GM15510 (cell line): ENCODE measurements around the gene TCF12.

ENCODE experiments used
- POLR2A ChIP-seq: IDR thresholded peaks from 3 replicates; pipeline ENCODE4 v1.6.1; 2011; ENCODE audit warnings: borderline replicate concordance; ENCODE audit not compliant: insufficient read length; ENCODE audit errors: extremely low read depth

TCF12 gene

DNA sequence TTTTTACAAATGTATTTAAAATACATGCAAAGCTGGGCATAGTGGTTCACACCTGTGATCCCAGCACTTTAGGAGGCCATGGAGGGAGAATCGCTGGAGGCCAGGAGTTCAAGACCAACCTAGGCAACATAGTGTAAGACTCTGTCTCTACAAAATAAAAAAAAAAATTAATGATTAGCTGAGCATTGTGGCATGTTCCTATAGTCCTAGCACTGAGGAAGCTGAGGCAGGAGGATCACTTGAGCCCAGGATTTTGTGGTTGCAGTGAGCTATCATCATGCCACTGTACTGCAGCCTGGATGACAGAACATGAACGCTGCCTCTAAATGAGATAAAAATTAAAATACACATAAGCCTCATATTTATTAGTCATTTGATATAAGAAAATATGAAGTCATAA, 142.8 kb downstream of the TCF12 start:
- TF ChIP-seq POLR2A = no peak

DNA sequence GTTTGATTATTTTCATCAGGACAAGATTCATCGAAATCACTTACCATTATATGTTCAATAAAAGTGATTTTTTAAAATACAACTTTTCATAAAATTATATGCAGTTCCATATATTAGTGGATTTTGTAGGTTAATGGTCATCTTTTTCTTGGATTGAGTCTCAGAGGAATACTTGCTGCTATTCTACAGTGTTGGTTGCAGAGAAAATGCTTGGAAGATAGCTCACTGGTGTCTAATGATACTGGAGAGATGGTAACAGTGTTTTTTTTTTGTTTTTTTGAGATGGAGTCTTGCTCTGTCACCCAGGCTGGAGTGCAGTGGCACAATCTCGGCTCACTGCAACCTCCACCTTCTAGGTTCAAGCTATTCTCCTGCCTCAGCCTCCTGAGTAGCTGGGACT, 143.3 kb downstream of the TCF12 start:
- TF ChIP-seq POLR2A = no peak

DNA sequence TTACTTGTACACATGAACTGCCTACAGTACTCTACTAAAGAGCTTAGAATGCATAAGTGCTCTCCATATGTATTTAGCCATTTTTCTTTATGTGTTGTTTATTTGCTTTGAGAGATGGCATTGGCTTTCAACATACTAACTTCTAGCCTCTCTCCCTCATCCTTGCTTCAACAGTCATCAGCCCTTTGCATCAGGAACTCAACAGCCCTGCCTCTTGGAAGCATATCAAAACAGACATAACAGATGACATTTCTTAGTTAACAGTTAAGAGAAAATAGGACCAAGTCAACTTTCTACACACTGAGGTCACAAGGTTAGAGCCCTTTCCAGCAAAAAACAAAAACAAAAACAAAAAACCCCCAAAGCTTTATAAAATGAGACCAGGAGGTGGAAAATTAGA, 145.6 kb downstream of the TCF12 start:
- no peak for TF ChIP-seq POLR2A

DNA sequence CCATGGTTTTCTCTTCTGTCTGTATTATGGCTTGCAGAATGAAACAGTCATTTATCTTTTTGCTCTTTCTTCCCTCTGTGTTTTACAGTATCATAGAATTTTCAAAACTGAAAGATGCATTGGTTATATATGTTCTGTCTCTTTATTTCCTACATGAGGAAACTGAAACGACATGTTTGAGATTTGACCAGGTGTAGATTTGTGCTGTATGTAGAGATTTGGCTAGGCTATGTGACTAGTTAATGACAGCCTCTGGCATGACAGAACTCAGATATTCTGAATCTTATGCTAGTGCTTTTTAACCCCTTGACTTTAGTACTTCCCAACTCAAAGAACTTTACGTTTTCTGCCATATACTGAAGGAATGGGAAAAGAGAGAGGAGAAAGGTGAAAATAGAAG, 151.0 kb downstream of the TCF12 start:
- no peak for TF ChIP-seq POLR2A

DNA sequence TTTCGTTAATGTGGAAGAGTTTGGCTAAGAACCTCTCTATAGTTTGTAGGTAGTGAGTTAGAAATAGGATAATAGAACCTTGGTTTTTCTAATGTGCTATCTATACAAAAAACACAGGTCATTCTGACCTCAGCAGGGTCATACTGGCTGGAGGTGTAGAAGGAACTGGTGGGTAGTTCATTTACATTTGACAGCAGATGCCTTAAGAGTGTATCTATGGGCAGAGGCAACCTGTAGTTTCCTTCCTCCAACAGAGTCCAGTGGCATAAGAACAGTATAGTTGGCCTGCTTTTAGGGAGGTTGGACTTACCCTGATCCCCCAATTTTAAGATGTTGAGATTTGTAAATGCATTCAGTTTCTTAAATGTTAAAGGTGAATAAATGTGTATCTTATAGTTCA, 152.2 kb downstream of the TCF12 start:
- no peak for TF ChIP-seq POLR2A

DNA sequence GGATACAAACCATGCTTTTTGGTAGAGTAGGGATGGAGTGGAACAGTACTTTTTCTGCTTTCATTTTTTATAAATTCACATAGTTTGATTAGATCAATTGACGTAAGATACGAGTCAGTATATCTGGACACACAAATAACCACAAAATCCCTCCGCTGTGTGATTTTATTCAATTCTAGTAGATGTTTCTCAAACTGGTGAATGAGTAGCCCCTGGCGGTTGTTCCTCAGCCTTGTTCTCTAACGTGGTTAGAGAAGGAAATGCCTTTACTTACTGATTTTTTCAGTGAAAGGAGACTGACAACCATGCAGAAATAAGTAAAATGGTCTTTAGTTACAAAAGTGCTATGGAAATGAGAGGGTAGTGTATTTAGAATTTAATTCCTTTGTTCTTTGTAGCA, 161.0 kb downstream of the TCF12 start:
- no peak for TF ChIP-seq POLR2A

DNA sequence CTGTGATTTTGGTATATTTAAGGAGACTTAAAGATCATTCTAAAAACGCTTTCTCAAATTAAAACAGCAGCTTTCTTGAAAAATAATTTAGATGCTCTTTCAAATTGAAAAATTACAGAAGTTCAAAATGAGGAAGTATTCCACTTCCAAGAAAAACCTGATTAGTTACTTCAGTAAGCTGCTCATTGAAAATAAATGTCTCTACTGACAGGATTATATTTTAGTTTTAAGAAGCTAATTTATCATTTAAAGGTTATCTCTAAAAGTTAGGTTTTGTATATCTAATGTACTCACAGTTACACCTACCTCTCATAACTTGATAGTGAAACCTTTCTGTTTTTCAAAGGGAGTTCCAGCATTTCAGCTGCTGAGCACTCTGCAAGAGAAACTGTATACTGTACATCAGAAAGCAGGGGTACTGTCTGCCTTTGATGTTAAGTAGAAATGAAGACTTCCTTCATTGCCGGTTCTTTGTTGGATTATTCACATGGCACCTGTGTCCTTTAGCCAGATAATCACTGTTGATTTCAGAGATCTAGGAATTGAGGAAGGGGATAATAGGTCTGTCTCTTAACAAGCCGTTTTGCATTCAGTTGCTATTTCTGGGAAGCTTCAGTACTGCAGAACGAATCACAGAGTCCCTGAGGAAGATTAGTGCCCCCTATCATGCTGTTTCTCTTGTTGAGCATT, 161.6 kb downstream of the TCF12 start:
- no peak for TF ChIP-seq POLR2A

DNA sequence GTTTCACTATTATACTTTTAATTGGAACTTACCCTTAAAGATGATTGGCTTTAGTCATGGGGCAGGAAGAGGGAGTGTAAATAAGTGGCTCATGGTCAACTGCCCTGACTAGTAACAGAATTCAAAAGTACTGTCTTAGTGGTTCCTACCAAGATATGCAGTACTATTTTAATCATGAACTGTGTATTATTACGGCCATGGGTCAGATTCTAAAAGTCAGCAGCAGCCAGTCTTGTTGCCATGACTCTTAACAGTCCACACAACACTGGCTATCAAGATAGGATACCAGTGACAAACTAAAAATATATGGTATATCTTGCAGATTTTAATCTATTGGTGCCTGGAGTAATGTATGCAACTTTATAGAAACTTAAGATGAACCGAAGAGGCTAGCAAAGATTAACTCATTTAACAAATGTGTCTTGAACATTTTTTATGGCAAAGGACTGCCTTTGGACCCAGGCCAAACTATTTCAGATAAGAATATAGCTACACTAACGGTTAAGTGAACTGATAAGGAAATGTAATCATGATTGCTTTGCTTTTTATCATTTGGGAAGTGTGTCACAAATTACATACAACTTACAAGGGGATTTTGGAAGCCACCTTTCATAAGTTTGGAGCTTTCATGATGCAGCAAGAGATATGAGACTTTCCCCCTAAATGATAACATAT, 163.7 kb downstream of the TCF12 start:
- no peak for TF ChIP-seq POLR2A

DNA sequence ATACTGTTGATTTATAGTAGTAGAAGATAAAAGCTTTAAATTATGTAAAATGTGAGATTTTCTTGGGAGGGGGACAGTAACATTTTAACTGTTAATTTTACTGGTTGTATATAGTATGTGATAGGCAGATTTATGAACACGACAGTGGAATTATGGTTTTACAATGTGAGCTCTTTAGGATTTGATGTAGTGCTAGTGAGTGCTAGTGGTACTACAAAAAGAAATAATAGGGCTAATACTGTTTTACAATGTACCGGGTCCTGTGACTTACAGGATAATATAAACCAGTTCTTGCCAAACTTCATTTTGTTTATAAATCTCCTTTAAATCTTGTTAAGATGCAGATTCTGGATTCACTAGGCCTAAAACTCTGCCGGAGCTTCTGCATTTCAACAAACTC, 165.7 kb downstream of the TCF12 start:
- no peak for TF ChIP-seq POLR2A

DNA sequence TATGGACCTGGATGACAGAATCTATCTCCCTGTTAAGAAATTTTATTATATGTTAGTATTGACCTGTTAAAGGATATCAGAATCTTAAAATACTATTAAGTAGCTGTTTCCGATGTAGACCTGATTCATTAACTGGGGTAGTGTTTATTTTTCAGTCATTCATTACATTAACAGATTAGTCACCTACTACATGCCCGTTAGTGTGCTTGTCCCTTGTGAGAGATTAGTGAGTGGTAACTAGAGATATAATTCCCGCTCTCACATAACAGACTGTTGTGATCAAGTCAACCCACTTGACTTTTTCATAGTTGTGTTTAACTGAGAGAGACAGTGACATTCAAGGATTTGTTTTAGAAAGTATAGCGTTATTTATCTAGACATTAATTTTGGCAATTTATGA, 166.8 kb downstream of the TCF12 start:
- TF ChIP-seq POLR2A = no peak

DNA sequence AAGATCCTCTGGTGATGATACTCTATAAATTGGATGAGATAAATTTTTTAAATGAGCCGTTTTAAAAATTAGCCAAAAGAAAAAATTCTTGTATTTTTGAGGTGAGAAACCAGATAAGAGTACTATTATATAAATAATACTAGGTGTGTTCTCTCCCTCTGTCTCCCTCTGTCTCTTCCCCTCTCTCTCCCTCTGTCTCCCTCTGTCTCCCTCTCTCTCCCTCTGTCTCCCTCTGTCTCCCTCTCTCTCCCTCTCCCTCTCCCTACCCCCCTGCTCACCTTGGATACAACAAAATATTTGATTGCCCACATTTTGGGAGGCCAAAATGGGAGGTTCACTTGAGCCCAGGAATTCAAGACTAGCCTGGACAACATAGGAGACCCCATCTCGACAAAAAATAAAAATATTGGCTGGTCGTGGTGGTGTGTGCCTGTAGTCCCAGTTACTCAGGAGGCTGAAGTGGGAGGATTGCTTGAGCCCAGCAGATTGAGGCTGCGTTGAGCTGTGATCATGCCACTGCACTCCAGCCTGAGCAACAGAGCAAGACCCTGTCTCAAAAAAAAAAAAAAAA, 168.5 kb downstream of the TCF12 start:
- no peak for TF ChIP-seq POLR2A

DNA sequence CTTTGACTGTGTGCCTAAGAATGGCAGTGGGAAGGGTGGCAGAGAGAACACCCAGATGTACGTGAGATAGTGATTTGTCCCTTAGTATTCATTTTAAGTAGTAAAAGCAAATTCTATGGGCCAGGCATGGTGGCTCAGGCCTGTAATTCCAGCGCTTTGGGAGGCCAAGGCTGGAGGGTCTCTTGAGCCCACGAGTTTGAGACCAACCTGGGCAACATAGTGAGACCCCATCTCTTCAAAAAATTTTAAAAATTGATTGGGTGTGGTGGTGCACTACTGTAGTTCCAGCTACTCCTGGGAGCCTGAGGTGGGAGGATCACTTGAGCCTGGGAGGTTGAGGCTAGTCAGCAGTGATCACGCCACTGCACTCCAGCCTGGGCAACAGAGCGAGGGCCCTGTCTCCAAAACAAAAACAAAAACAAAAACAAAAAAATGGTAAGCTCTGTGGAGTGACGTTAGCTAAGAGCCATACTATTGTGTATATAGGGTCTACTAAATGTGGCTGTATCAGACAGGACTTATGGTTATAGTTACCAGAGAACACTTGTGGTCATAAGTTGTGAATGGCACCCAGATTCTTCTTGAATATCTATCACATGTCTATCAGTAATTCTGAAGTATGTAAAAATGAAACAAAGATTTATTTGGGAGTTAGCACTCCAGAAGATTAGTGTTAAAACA, 171.5 kb downstream of the TCF12 start:
- no peak for TF ChIP-seq POLR2A

DNA sequence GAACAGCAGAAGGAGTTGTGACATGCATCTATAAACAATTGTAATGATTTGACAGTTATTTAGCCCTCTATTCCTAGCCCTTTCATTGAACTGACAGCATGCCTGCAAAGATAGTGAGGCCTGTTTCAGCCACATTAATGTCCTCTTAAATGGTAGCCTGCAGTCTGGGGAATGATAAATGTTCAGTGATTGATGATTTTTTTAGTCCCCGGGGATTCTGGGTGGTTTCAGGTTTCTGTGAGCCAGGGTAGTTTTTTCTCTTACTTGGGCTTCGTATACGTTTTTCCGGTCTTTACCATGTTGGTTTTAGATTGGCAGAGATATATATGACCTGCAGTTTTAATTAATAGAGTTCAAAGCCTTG, 172.0 kb downstream of the TCF12 start:
- no peak for TF ChIP-seq POLR2A

DNA sequence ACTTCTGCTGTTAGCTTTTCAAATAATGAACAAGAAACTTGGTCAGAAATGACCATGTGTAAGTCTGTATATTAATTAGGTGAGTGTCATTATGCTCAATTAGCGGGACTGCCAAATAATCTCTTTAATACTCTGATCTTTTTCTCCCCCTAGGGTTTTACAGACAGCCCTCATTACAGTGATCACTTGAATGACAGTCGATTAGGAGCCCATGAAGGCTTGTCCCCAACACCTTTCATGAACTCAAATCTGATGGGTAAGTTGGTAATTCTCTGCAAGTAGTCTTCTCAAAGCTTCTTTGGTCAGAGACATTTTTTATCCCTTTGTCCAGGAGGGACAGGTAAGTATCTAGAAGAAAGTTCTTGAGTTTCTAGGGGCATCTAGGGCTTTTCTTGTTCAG, 173.2 kb downstream of the TCF12 start:
- no peak for TF ChIP-seq POLR2A

DNA sequence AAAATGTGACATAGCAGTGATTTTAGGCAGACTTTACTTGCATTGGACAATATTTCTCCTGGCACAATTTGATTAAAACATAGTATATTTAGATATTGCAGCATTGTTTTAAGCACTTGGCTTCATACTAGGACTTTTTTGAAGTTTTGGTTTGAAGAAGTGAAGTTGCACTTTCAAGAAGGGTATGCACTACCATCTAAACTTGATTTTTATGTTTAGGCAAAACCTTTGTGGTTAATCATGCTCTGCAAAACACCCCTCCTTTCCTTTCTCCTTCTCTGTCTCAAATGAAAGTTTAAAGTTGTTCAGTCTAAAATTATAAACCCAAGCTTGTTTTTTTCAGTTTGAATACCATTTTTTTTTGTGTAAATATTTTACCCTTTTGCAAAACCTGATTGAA, 173.8 kb downstream of the TCF12 start:
- no peak for TF ChIP-seq POLR2A

DNA sequence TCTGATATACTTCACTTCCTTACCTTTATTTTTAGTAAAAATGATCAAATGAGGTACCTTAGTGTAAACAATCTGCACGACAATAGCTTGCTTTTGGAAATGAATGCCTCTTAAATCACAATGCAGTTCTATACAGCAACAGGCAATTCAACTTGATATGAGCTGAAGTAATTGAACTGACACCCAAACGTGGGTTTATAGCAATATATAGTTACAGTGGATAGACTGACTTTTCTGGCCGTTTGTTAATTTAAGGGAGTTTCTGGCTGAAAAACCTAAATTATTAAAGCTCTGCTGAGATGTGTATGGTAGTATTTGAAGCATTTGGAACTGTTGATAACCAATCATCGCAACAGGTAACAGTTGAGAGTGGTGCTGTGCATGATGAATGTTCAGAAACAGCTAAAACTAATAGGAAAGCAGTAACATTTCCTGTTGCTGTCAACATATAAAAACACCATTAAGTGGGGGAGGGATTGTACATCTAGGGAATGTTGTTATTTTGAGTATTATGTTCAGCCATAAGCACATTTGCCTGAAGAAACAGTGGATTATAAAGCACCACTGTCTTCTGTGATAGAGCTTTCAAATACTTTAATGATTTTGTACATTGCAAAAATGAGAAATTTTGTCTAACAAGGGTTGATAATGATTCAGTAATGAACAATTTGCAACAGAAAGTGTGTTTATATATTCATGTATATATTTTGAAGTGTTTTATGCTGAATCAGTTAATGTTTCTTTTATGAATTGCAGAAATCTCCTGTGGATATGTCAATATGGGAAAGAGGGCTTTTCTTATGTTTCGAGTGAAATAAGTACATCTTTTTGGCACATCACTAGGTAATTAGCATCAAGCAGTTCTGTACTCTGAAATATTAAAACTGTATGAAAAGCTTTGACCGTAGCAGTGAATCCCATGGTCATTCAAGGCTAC, 176.1 kb downstream of the TCF12 start:
- no peak for TF ChIP-seq POLR2A

DNA sequence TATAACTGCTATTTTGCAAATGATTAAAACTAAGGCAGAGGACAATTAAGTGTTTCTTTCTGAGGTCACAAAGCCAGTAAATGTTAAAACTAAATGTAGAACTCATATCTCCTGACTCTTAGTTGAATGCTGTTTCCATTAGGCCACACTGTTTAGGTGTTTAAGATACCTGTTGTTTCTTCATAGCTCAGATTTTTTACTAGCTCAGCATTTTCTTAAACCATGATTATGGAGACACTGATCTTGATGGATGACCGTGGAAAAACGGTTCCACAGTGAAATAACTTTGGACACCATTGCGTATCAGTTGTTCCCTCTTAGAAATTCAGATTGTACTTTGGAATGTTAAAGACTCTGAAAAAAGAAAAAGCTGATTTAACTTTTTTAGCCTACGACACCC, 177.5 kb downstream of the TCF12 start:
- no peak for TF ChIP-seq POLR2A
